MM.1S (cell line): Measurements from ENCODE around the gene ZNF3.

ENCODE experiments used
- DNase-seq: peaks from one replicate; pipeline ENCODE4 v3.0.0-alpha.2; 2015
- H2AFZ ChIP-seq: fragments of 300-600 bp; sonication (generic); 2 replicates; pipeline ENCODE4 v1.6.0; 2016; ENCODE audit warnings: antibody characterized with exemption, low read length
- H3F3A ChIP-seq: fragments of 300-600 bp; sonication (generic); 2 replicates; pipeline ENCODE4 v1.6.1; 2016; ENCODE audit warnings: mild to moderate bottlenecking, antibody characterized with exemption, low read length, moderate library complexity, mixed read lengths; ENCODE audit not compliant: insufficient read depth
- H3K27ac ChIP-seq: fragments of 300-600 bp; sonication (generic); 2 replicates; pipeline ENCODE4 v1.5.1; 2016; ENCODE audit warnings: mild to moderate bottlenecking, low read length
- H3K27me3 ChIP-seq: fragments of 300-600 bp; sonication (generic); replicated peaks from 2 replicates; pipeline ENCODE4 v1.6.0; 2016; ENCODE audit warnings: low read length; ENCODE audit not compliant: insufficient read depth
- H3K36me3 ChIP-seq: fragments of 300-600 bp; sonication (generic); replicated peaks from 2 replicates; pipeline ENCODE4 v1.6.1; 2016; ENCODE audit warnings: mild to moderate bottlenecking, low read length, mixed read lengths; ENCODE audit not compliant: insufficient read depth
- H3K4me1 ChIP-seq: fragments of 300-600 bp; sonication (generic); 2 replicates; pipeline ENCODE4 v1.6.1; 2016; ENCODE audit warnings: low read length, mixed read lengths
- H3K4me2 ChIP-seq: fragments of 300-600 bp; sonication (generic); 2 replicates; pipeline ENCODE4 v1.6.0; 2016; ENCODE audit warnings: low read depth, low read length
- H3K4me3 ChIP-seq: fragments of 300-600 bp; sonication (generic); 2 replicates; pipeline ENCODE4 v1.5.1; 2016; ENCODE audit warnings: low read length, mixed read lengths
- H3K79me2 ChIP-seq: fragments of 300-600 bp; sonication (generic); 2 replicates; pipeline ENCODE4 v1.6.1; 2016; ENCODE audit warnings: mixed run types, low read length, mixed read lengths
- H3K9ac ChIP-seq: fragments of 300-600 bp; sonication (generic); 2 replicates; pipeline ENCODE4 v1.6.1; 2016; ENCODE audit warnings: low read length, mixed read lengths
- H3K9me2 ChIP-seq: fragments of 300-600 bp; sonication (generic); replicated peaks from 2 replicates; pipeline ENCODE4 v1.6.1; 2016; ENCODE audit warnings: mild to moderate bottlenecking, low read length, mixed read lengths; ENCODE audit not compliant: insufficient read depth
- H3K9me3 ChIP-seq: fragments of 300-600 bp; sonication (generic); replicated peaks from 2 replicates; pipeline ENCODE4 v1.6.1; 2016; ENCODE audit warnings: mild to moderate bottlenecking, low read length, mixed read lengths; ENCODE audit not compliant: insufficient read depth
- H4K20me1 ChIP-seq: fragments of 300-600 bp; sonication (generic); 2 replicates; pipeline ENCODE4 v1.6.1; 2016; ENCODE audit warnings: mild to moderate bottlenecking, low read length, moderate library complexity, mixed read lengths; ENCODE audit not compliant: insufficient read depth
- CTCF ChIP-seq: fragments of 300-600 bp; sonication (generic); IDR thresholded peaks from 2 replicates; pipeline ENCODE4 v1.5.1; 2016; ENCODE audit warnings: antibody characterized with exemption, low read length, mixed read lengths
- EZH2 ChIP-seq: fragments of 300-600 bp; sonication (generic); optimal IDR thresholded peaks from 2 replicates; pipeline ENCODE3; 2017; ENCODE audit warnings: low read depth, mild to moderate bottlenecking, antibody characterized with exemption, low read length, mixed read lengths
- EZH2phosphoT487 ChIP-seq: fragments of 300-600 bp; sonication (generic); IDR thresholded peaks from 2 replicates; pipeline ENCODE4 v1.6.1; 2018; ENCODE audit warnings: antibody characterized with exemption, low read length

ZNF3 gene

GRCh38 chr7:100120733-100121036 lies 39.2 kb upstream of the ZNF3 start:
- Histone ChIP-seq H3F3A (peaks cover 13% of the 10 kb centered on the region), H3K36me3 (no peaks in the 10 kb centered on the region), H3K27me3 (no peaks in the 10 kb centered on the region), H4K20me1 (no peaks in the 10 kb centered on the region), H3K9ac (no peak overlapping the region), H2AFZ (no peak overlapping the region), H3K79me2 (peaks cover 18% of the 10 kb centered on the region), H3K4me1 (0 out of 2 replicates have a peak, but pooled peaks cover 6% of the 10 kb centered on the region), H3K27ac (no peak overlapping the region), H3K9me2 (no peaks in the 10 kb centered on the region), H3K9me3 (no peaks in the 10 kb centered on the region), H3K4me3 (no peak overlapping the region), H3K4me2 (peak overlapping the region; percentile 88; the same call in 1 of the 2 replicates)
- TF ChIP-seq CTCF (no peak), EZH2phosphoT487 (no peak), EZH2 (no peak)
- DNase-seq = no peak

- Histone ChIP-seq H3K4me2 (peak overlapping the region; percentile 88), H3K79me2 (peaks cover 13% of the 10 kb centered on the region), H3K27ac (peak overlapping the region; percentile 60; the same call in 1 of the 2 replicates), H3K9ac (peak overlapping the region; percentile 79; the same call in 1 of the 2 replicates), H3K27me3 (no peaks in the 10 kb centered on the region), H3K9me3 (no peaks in the 10 kb centered on the region), H3F3A (peaks cover 13% of the 10 kb centered on the region), H3K4me3 (peak overlapping the region; percentile 91), H3K9me2 (no peaks in the 10 kb centered on the region), H2AFZ (peak overlapping the region; percentile 85), H3K36me3 (no peaks in the 10 kb centered on the region), H3K4me1 (0 out of 2 replicates have a peak, but pooled peaks cover 6% of the 10 kb centered on the region), H4K20me1 (no peaks in the 10 kb centered on the region)
- DNase-seq = peak; percentile 46
- no peak for TF ChIP-seq CTCF
- TF ChIP-seq EZH2phosphoT487 = no peak
- TF ChIP-seq EZH2 = no peak
These were observed 38.6 kb upstream of the ZNF3 start for GRCh38 chr7:100119970-100120732.

GRCh38 chr7:100119072-100119969 lies 37.8 kb upstream of the ZNF3 start, which contains the start of the genes CNPY4 and TAF6:
Gene CNPY4 (plus strand): TSS chr7:100119634. CDS start chr7:100119745, 111 bp downstream.
Gene TAF6 (minus strand): TSS chr7:100119358. CDS start chr7:100114209, 5,149 bp downstream.
- Histone ChIP-seq H3K36me3 (no peaks in the 10 kb centered on the region), H3K27ac (peak within 1 kb of the TSS; percentile 60; the same call in 1 of the 2 replicates), H3K9ac (peak within 1 kb of the TSS; percentile 79), H3K9me3 (no peaks in the 10 kb centered on the region), H3K4me3 (peak within 1 kb of the TSS; percentile 91), H3K9me2 (no peaks in the 10 kb centered on the region), H3K4me2 (peak within 1 kb of the TSS; percentile 88), H3K27me3 (no peaks in the 10 kb centered on the region), H4K20me1 (no peaks in the 10 kb centered on the region), H3K79me2 (peaks cover 11% of the 10 kb centered on the region), H3K4me1 (0 out of 2 replicates have a peak, but pooled peaks cover 6% of the 10 kb centered on the region), H2AFZ (peak within 1 kb of the TSS; percentile 85), H3F3A (peaks cover 13% of the 10 kb centered on the region)
- DNase-seq = peak; percentile 94
- TF ChIP-seq EZH2 (no peak), CTCF (no peak), EZH2phosphoT487 (no peak)
